Measurements from ENCODE around the gene HPSE2. TPM values are rescaled to one million over a fixed set of nuclear protein-coding genes. Genes with fewer than 3 reads are reported as not detected.

Gene HPSE2
- total RNA-seq, 1 donor = 5.6 TPM

- H3K4me3 ChIP-seq (ENCODE audit: low read depth, low read length) = no peak overlapping the region
- TF ChIP-seq CTCF (IDR thresholded peaks at IDR 0.05; ENCODE audit: insufficient read depth, low read depth, low read length) = no peak
- DNase-seq (ENCODE audit: low read depth) = peak; percentile 21
Observed at GRCh38 chr10:98924526-98924925, 311.1 kb downstream of the HPSE2 start.

GRCh38 chr10:98921316-98921715 lies 314.3 kb downstream of the HPSE2 start:
- no peak overlapping the region for H3K4me3 ChIP-seq (ENCODE audit: low read depth, low read length)
- no peak for TF ChIP-seq CTCF (IDR thresholded peaks at IDR 0.05; ENCODE audit: insufficient read depth, low read depth, low read length)
- peak; percentile 45 for DNase-seq (ENCODE audit: low read depth)

GRCh38 chr10:98920807-98921206 lies 314.8 kb downstream of the HPSE2 start:
- DNase-seq (ENCODE audit: low read depth) = peak; percentile 60

GRCh38 chr10:98920360-98920759 lies 315.3 kb downstream of the HPSE2 start:
- TF ChIP-seq CTCF (IDR thresholded peaks at IDR 0.05; ENCODE audit: insufficient read depth, low read depth, low read length) = no peak
- DNase-seq (ENCODE audit: low read depth) = peak; percentile 13
- no peak overlapping the region for H3K4me3 ChIP-seq (ENCODE audit: low read depth, low read length)

More at GRCh38 chr10:98920807-98921206, 314.8 kb downstream of the HPSE2 start:
- H3K4me3 ChIP-seq (ENCODE audit: low read depth, low read length) = no peak overlapping the region
- no peak for TF ChIP-seq CTCF (IDR thresholded peaks at IDR 0.05; ENCODE audit: insufficient read depth, low read depth, low read length)

GRCh38 chr10:98919899-98920298 lies 315.8 kb downstream of the HPSE2 start:
- H3K4me3 ChIP-seq (ENCODE audit: low read depth, low read length) = no peak overlapping the region
- TF ChIP-seq CTCF (IDR thresholded peaks at IDR 0.05; ENCODE audit: insufficient read depth, low read depth, low read length) = no peak
- DNase-seq (ENCODE audit: low read depth) = peak; percentile 73

- peak; percentile 50 for DNase-seq (ENCODE audit: low read depth)
- H3K4me3 ChIP-seq (ENCODE audit: low read depth, low read length) = no peak overlapping the region
- no peak for TF ChIP-seq CTCF (IDR thresholded peaks at IDR 0.05; ENCODE audit: insufficient read depth, low read depth, low read length)
Observed at GRCh38 chr10:98917828-98918227, 317.8 kb downstream of the HPSE2 start.

GRCh38 chr10:98916526-98917125 lies 319.0 kb downstream of the HPSE2 start:
- no peak overlapping the region for H3K4me3 ChIP-seq (ENCODE audit: low read depth, low read length)
- peak; percentile 79 for DNase-seq (ENCODE audit: low read depth)
- peak; percentile 37 for TF ChIP-seq CTCF (IDR thresholded peaks at IDR 0.05; ENCODE audit: insufficient read depth, low read depth, low read length)
